WTC11 (cell line): ENCODE data around the gene CSPG4. TPM values are rescaled to one million over a fixed set of nuclear protein-coding genes. Genes with fewer than 3 reads are reported as not detected.
"Not testable (repeated sequence)": the region's sequence is repeated elsewhere in the genome, so short reads cannot be mapped to it uniquely, and the experiment has no call there.

Source experiments
- ATAC-seq: fragments of 200-7000 bp; cut with Tn5 transposase; 2 replicates; pipeline ENCODE4 v1.10.0; 2021; ENCODE audit warnings: mild to moderate bottlenecking, moderate library complexity
- CTCF ChIA-PET: fragments of 300-600 bp; sonication (Branson Sonifier 250); formaldehyde crosslinking; loops from one replicate; lab custom pipeline; 2021; ENCODE audit warnings: antibody characterized with exemption; lab: Charles Lee
- POLR2A ChIA-PET: fragments of 350-600 bp; sonication (Branson Sonifier 250); formaldehyde crosslinking; loops from one replicate; lab custom pipeline; 2021; ENCODE audit warnings: antibody characterized with exemption; lab: Charles Lee
- DNase-seq: peaks from one replicate; pipeline ENCODE4 v3.0.0; 2021; ENCODE audit warnings: low spot score
- H3K27ac Mint-ChIP-seq: 2 replicates; pipeline ENCODE4 v1.8.0; 2021; ENCODE audit warnings: mixed read lengths
- H3K27me3 Mint-ChIP-seq: 2 replicates; pipeline ENCODE4 v1.8.0; 2021; ENCODE audit warnings: low read depth, mild to moderate bottlenecking, moderate library complexity, mixed read lengths
- H3K36me3 Mint-ChIP-seq: 2 replicates; pipeline ENCODE4 v1.8.0; 2021; ENCODE audit warnings: mixed read lengths
- H3K4me1 Mint-ChIP-seq: 2 replicates; pipeline ENCODE4 v1.8.0; 2022; ENCODE audit warnings: mixed read lengths
- H3K4me3 Mint-ChIP-seq: 2 replicates; pipeline ENCODE4 v1.8.0; 2021; ENCODE audit warnings: mild to moderate bottlenecking, moderate library complexity, mixed read lengths
- H3K9me3 Mint-ChIP-seq: 2 replicates; pipeline ENCODE4 v1.8.0; 2021; ENCODE audit warnings: mixed read lengths
- AFF4 ChIP-seq: sonication (generic); formaldehyde crosslinking; IDR thresholded peaks from 2 replicates; pipeline ENCODE4 v1.8.1; 2023; ENCODE audit warnings: mild to moderate bottlenecking, missing genetic modification reagents, borderline replicate concordance
- CBFB ChIP-seq: sonication (generic); formaldehyde crosslinking; IDR thresholded peaks from 2 replicates; pipeline ENCODE4 v1.8.1; 2022; ENCODE audit warnings: mild to moderate bottlenecking, low read depth, missing genetic modification reagents
- CTCF ChIP-seq: fragments of 200-600 bp; IDR thresholded peaks from 2 replicates; pipeline ENCODE4 v1.8.0; 2022; ENCODE audit warnings: antibody characterized with exemption
- ETV6 ChIP-seq: sonication (generic); formaldehyde crosslinking; IDR thresholded peaks from 2 replicates; pipeline ENCODE4 v1.8.1; 2022; ENCODE audit warnings: mild to moderate bottlenecking, missing genetic modification reagents
- FOXK1 ChIP-seq: sonication (generic); formaldehyde crosslinking; IDR thresholded peaks from 2 replicates; pipeline ENCODE4 v1.8.0; 2022; ENCODE audit warnings: mild to moderate bottlenecking, moderate library complexity, missing genetic modification reagents
- GTF2I ChIP-seq: fragments of 250-450 bp; sonication (Bioruptor Pico); conservative IDR thresholded peaks from 2 replicates; pipeline ENCODE4 v1.4.0; 2021; ENCODE audit warnings: mild to moderate bottlenecking
- KAT7 ChIP-seq: sonication (generic); formaldehyde crosslinking; IDR thresholded peaks from 2 replicates; pipeline ENCODE4 v1.8.1; 2023; ENCODE audit warnings: missing genetic modification reagents, mild to moderate bottlenecking, borderline replicate concordance
- MYBL2 ChIP-seq: sonication (generic); formaldehyde crosslinking; IDR thresholded peaks from 2 replicates; pipeline ENCODE4 v1.8.1; 2023; ENCODE audit warnings: mild to moderate bottlenecking, moderate library complexity, missing genetic modification reagents
- NR2C2 ChIP-seq: sonication (generic); formaldehyde crosslinking; IDR thresholded peaks from 2 replicates; pipeline ENCODE4 v1.8.0; 2022; ENCODE audit warnings: mild to moderate bottlenecking, missing genetic modification reagents
- RELA ChIP-seq: sonication (generic); formaldehyde crosslinking; IDR thresholded peaks from 2 replicates; pipeline ENCODE4 v1.8.1; 2022; ENCODE audit warnings: missing genetic modification reagents, mild to moderate bottlenecking, borderline replicate concordance
- RORB ChIP-seq: fragments of 250-450 bp; sonication (Bioruptor Pico); IDR thresholded peaks from 2 replicates; pipeline ENCODE4 v1.9.0; 2021; ENCODE audit warnings: mild to moderate bottlenecking
- SP1 ChIP-seq: sonication (generic); formaldehyde crosslinking; conservative IDR thresholded peaks from 2 replicates; pipeline ENCODE4 v1.8.1; 2022; ENCODE audit warnings: missing genetic modification reagents
- ZNF121 ChIP-seq: sonication (generic); formaldehyde crosslinking; IDR thresholded peaks from 2 replicates; pipeline ENCODE4 v1.8.0; 2023; ENCODE audit warnings: missing genetic modification reagents
- ZNF138 ChIP-seq: sonication (generic); formaldehyde crosslinking; conservative IDR thresholded peaks from 2 replicates; pipeline ENCODE4 v1.8.1; 2022; ENCODE audit warnings: mild to moderate bottlenecking, moderate library complexity, missing genetic modification reagents
- ZNF232 ChIP-seq: sonication (generic); formaldehyde crosslinking; IDR thresholded peaks from 2 replicates; pipeline ENCODE4 v1.8.0; 2022; ENCODE audit warnings: mild to moderate bottlenecking, missing genetic modification reagents
- ZNF416 ChIP-seq: fragments of 250-450 bp; sonication (Bioruptor Pico); IDR thresholded peaks from 2 replicates; pipeline ENCODE4 v1.9.0; 2021; ENCODE audit warnings: mild to moderate bottlenecking, inconsistent platforms
- ZNF423 ChIP-seq: fragments of 250-450 bp; sonication (Bioruptor Pico); IDR thresholded peaks from 2 replicates; pipeline ENCODE4 v2.1.2; 2022; ENCODE audit warnings: mild to moderate bottlenecking, moderate library complexity
- ZNF671 ChIP-seq: fragments of 250-450 bp; sonication (Bioruptor Pico); IDR thresholded peaks from 2 replicates; pipeline ENCODE4 v1.8.0; 2021; ENCODE audit warnings: mild to moderate bottlenecking
- total RNA-seq: library from RNA; stranded (reverse); gene quantifications from 3 replicates; pipeline ENCODE4 v1.2.3, GENCODE V29; 2021
- TF ChIP-seq, protein P1 (sequence below): sonication (generic); formaldehyde crosslinking; conservative IDR thresholded peaks from 2 replicates; pipeline ENCODE4 v1.8.1; 2023; ENCODE audit warnings: mild to moderate bottlenecking, low read depth, missing genetic modification reagents, moderate library complexity

The CSPG4 gene
- total RNA-seq, 1 experiment from 2014 or later: 2.9 TPM

- no peak overlapping the region for H3K27ac Mint-ChIP-seq
- POLR2A ChIA-PET: no interaction called here
- H3K27me3 Mint-ChIP-seq: peaks cover 6% of the 10 kb centered on the region; the same call in 1 of the 2 replicates
- no peak overlapping the region for H3K4me3 Mint-ChIP-seq
- peaks cover 3% of the 10 kb centered on the region; the same call in 1 of the 2 replicates for H3K36me3 Mint-ChIP-seq
- peaks cover 3% of the 10 kb centered on the region; the same call in 1 of the 2 replicates for H3K9me3 Mint-ChIP-seq
- no peak for TF ChIP-seq GTF2I (CRISPR knock-in tag)
- no peak for TF ChIP-seq MYBL2 (CRISPR knock-in tag)
- TF ChIP-seq NR2C2 (CRISPR knock-in tag): no peak
- TF ChIP-seq CBFB (CRISPR knock-in tag): no peak
- no peak for TF ChIP-seq AFF4 (CRISPR knock-in tag)
- TF ChIP-seq, protein P1, sequence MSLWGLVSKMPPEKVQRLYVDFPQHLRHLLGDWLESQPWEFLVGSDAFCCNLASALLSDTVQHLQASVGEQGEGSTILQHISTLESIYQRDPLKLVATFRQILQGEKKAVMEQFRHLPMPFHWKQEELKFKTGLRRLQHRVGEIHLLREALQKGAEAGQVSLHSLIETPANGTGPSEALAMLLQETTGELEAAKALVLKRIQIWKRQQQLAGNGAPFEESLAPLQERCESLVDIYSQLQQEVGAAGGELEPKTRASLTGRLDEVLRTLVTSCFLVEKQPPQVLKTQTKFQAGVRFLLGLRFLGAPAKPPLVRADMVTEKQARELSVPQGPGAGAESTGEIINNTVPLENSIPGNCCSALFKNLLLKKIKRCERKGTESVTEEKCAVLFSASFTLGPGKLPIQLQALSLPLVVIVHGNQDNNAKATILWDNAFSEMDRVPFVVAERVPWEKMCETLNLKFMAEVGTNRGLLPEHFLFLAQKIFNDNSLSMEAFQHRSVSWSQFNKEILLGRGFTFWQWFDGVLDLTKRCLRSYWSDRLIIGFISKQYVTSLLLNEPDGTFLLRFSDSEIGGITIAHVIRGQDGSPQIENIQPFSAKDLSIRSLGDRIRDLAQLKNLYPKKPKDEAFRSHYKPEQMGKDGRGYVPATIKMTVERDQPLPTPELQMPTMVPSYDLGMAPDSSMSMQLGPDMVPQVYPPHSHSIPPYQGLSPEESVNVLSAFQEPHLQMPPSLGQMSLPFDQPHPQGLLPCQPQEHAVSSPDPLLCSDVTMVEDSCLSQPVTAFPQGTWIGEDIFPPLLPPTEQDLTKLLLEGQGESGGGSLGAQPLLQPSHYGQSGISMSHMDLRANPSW (CRISPR knock-in tag): no peak
- TF ChIP-seq KAT7 (CRISPR knock-in tag): no peak
- TF ChIP-seq ZNF138 (CRISPR knock-in tag): no peak
- TF ChIP-seq ZNF232 (CRISPR knock-in tag): no peak
- DNase-seq (no peak), ATAC-seq (no peak)
- peaks cover 12% of the 10 kb centered on the region for H3K4me1 Mint-ChIP-seq
- CTCF ChIA-PET: interaction anchor here (0.9 to 1.2 kb wide), 2 partner anchors 40 to 45 kb away, joined by 3 read pairs; no protein-coding TSS in a partner anchor
These were observed 24.4 kb downstream of the CSPG4 start for GRCh38 chr15:75688278-75688557.

- ChIA-PET POLR2A (no interaction called here), CTCF (interaction anchor here (0.9 to 1.2 kb wide), 3 partner anchors 9 to 45 kb away, joined by 3 read pairs; no protein-coding TSS in a partner anchor)
- H3K4me1 Mint-ChIP-seq: peaks cover 13% of the 10 kb centered on the region
- no peak overlapping the region for H3K4me3 Mint-ChIP-seq
- H3K36me3 Mint-ChIP-seq: peaks cover 3% of the 10 kb centered on the region; the same call in 1 of the 2 replicates
- peaks cover 3% of the 10 kb centered on the region; the same call in 1 of the 2 replicates for H3K9me3 Mint-ChIP-seq
- H3K27ac Mint-ChIP-seq: no peak overlapping the region
- H3K27me3 Mint-ChIP-seq: peaks cover 6% of the 10 kb centered on the region; the same call in 1 of the 2 replicates
- DNase-seq (no peak), ATAC-seq (no peak)
- TF ChIP-seq MYBL2 (CRISPR knock-in tag): no peak
- no peak for TF ChIP-seq FOXK1 (CRISPR knock-in tag)
- TF ChIP-seq RORB (CRISPR knock-in tag): no peak
- TF ChIP-seq ETV6 (CRISPR knock-in tag): no peak
- TF ChIP-seq ZNF671 (CRISPR knock-in tag): no peak
- TF ChIP-seq ZNF416 (CRISPR knock-in tag): no peak
- TF ChIP-seq ZNF423 (CRISPR knock-in tag): no peak
- no peak for TF ChIP-seq RELA
These were observed 25.0 kb downstream of the CSPG4 start for GRCh38 chr15:75687486-75688277.

GRCh38 chr15:75686212-75686642, 26.4 kb downstream of the CSPG4 start:
- H3K27ac Mint-ChIP-seq, H3K4me3 Mint-ChIP-seq, H3K27me3 Mint-ChIP-seq, H3K9me3 Mint-ChIP-seq, H3K36me3 Mint-ChIP-seq, POLR2A ChIA-PET: not testable (repeated sequence)
- H3K4me1 Mint-ChIP-seq: peaks cover 13% of the 10 kb centered on the region
- peak; percentile 83 for ATAC-seq
- CTCF ChIA-PET: interaction anchor here (0.5 to 3.4 kb wide), 56 partner anchors 8 to 735 kb away, joined by 3 to 38 read pairs (median 4); partner anchors contain the start of genes CSPG4, IMP3, MAN2C1 and SIN3A
- peak; percentile 99 for DNase-seq
- TF ChIP-seq CTCF (peak; percentile 88), ZNF121 (CRISPR knock-in tag) (0 out of 2 replicates have a peak, but pooled peaks have one; percentile 9), SP1 (CRISPR knock-in tag) (0 out of 2 replicates have a peak, but pooled peaks have one; percentile 24)
